Right hindlimb (tissue), 1 donor: ENCODE data around the gene GCKR.
A peak's percentile ranks its signal among the peaks of the same experiment; 100 is the strongest.

Experiments
- DNase-seq: peaks from one replicate; pipeline ENCODE4 v3.0.0-alpha.2; 2018

GCKR gene

GRCh38 chr2:27496357-27497287 lies at the start of gene GCKR:
Gene GCKR (plus strand): TSS chr2:27496839. CDS start chr2:27496905, 66 bp downstream.
- no peak for DNase-seq

DNA sequence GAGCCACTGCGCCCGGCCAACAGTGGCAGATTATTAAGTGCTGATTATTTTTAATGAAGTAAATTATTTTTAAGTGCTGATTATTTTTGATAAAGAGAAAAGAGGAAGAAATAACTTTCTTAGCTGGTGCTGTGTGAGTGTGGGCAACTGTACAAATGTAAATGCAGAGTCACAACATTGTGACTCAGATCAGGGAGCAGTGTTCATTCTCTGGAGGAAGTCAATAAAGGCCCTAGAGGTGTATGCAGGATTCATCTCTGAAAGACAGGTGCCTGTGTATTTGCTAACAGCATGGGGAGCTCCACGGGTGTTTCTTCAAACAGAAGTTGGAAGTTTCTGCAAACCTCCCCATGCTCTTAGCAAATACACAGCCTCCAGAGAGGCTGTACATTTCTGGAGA lies 48.3 kb upstream of the GCKR start:
- DNase-seq, result no peak

GRCh38 chr2:27451095-27451494 lies 45.5 kb upstream of the GCKR start:
- no peak for DNase-seq

DNA sequence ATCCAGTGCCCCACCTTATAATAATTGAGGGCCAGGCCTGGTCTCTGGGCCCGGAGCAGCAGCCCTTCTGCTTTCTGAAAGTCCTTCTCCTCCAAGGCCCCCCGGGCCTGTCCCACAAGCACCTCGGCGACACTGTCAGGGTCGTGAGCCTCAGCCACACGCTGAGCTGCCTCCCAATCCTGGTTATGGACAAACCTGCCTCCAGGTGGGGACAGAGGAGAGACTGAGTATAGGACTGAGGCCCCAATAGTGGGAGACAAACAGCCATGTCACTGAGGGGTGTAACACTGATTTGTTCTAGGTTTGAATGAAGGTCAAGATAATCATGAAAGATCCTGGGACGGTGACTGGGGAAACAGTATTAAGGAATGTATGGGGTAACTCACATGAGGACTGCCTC lies 42.7 kb upstream of the GCKR start:
- DNase-seq, result no peak

DNA sequence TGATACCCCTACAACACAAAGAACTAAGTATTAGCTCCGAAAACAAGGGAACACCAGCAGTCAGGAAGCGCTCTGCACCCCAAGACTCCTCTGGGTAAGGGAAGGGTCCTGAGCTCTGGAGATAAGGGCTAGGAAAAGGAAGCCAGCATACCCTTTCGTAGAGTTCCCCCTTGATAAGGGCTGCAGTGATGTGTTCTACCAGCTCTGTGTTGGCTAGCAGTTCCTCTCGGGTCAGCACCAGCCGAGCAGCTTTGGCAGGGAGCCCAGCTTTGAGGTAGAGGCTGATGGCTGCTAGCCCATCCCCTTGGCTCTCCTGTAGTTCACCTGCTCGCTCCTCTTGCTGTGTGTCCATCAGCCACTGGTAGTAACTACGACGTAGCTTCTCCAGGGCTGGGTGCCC lies 35.5 kb upstream of the GCKR start:
- DNase-seq, result no peak

GRCh38 chr2:27464443-27464842 lies 32.2 kb upstream of the GCKR start:
- no peak for DNase-seq

DNA sequence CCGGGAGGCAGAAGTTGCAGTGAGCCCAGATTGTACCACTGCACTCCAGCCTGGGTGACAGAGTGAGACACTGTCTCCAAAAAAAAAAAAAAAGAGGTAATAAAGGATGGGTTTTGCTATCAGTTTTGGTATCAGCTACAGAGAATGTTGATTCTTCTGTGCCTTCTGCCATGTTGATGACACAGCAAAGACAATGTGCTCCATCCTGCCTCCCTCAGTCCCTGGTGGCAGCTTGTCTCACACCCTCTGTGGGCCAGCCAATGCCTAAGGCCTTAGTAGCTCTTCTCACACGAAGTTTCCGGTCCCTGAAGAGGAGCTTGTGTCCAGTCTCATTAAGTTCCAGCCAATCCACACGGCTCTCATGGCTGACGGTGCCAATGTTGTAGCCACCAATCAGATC lies 24.7 kb upstream of the GCKR start:
- DNase-seq, result no peak

- DNase-seq, result no peak
These were observed 11.1 kb upstream of the GCKR start for GRCh38 chr2:27485496-27485895.

DNA sequence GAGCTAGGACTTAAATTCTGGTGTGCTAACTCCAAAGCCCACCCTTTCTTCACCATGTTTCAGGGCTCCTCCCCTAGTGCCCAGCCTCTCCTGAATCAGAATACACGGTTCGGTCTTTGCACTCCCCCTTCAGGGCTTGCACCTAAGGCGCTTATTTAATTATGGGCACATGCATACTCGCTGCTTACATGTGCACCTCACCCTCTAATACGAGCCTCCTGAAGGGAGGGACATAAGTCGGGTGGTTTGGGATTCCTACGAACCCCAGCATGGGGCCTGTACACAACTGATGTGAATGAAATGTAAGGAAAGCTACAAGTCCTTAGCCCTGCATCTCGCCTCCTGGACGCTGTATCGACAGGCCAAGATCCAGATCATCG lies 7.5 kb upstream of the GCKR start:
- no peak for DNase-seq

DNA sequence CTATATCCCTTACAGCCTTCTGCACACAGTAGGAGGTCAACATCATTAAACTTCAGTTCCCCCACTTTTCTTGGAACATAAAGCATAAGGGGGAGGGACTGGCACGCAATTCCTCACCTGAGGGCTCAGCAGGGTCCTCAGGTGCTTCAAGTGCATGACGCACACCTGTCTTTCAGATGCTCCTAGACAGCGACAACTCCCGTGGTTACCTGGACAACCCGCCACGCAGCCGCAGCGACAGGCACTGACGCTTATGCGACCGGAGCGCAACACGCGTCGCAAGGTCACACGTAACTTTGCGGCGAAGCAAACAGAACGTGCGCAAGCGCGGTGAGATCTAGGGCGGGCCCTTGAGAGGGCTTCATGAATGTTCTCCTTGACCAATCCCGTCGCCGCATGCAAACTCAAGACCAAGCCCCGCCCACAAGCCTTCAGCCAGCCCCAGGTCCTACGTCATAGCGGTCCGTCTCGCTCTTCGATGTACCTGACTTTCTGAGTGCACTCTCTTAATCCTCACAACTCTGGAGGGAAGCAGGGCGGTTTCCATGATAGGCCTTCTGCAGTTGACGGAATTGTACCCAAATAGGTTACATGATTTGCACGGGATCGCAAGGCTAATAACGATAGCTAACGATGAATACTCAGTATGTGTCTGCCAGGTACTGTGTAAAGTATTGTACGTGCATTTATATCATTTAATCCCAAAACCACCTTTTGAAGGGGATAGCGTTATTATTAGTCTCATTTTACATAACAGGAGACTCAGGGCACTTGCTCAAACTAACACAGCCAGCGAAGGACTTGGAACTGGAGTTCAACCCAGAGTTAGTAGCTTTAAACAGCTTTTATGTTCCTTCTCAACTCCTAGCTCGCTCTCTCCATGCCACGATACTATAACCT lies 6.9 kb upstream of the GCKR start, which contains the start of gene IFT172:
Gene IFT172 (minus strand): TSS at position 246 of the 900 bp plus-strand sequence. CDS start 90 bp downstream, at position 156.
- DNase-seq, result peak; percentile 98

DNA sequence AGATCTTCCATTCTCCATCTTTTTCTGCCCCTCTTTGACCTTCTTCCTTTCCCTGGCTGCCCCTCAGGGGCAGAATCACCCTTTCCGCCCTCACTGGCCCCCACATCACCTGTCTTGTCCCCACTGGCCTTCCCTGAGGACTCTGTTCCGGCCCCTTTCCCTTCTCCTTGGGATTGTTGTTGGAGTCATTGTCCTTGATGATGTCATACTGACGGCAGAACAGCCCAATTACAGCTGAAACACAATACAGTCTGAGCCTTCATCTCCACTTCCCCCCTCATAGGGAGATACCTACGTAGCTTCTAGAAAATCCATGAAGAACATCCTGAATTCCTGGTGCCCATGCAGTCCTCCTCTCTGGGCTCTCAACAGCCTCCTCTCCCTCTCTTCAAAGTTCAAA lies 4.1 kb upstream of the GCKR start:
- no peak for DNase-seq

DNA sequence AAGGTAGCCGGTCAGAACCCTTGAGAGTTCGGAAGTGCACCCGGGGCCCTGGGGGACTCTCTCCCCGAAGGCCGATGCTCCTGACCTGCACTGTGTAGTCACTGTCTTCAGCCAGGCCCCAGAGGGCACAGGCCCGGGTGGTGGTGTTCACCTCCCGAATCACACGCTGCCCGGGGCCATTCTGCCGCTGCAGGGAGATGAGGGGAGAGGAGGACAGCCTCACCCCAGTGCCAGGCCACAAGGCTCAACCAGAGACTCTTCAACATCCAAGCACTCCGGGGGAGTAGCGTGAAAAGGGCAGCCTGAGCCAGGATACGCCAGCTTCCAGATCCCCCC lies 2.7 kb upstream of the GCKR start:
- DNase-seq, result peak; percentile 26

- DNase-seq, result peak; percentile 31
These were observed 2.2 kb upstream of the GCKR start for GRCh38 chr2:27494284-27494943.

DNA sequence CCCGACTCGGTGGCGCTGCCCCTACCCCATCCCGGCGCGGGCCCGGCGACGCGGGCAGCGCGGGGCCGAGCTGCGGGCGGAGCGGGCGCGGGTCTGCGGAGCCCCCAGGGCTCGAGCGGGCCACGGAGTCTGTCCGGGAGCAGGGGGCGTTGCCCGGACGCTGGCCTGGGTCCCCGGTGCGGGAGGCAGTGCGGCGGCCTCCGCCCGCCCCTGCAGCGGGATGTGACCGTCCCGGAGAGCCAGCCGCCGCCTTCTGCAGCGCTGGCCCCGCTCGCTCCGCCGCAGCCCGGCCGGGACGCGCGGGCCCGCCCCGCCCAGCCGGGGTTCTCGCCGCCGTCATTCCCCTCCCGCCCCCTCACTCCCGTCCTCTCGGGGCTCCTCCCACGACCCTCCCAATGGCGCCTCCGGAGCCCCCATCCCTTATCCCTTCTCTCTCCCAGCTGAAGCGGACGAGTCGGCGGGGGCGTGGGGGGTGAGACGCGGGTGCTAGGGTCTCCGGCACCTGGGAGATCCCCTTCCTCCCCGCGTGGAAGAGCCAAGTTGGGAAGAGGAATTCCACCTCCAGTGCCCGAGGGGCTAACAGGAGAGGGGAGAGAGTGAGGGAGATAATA lies 1.6 kb upstream of the GCKR start, which contains the start of gene FNDC4:
Gene FNDC4 (minus strand): TSS at position 257 of the 611 bp plus-strand sequence. CDS start 521 bp downstream, outside the sequence.
- peak; percentile 65 for DNase-seq

DNA sequence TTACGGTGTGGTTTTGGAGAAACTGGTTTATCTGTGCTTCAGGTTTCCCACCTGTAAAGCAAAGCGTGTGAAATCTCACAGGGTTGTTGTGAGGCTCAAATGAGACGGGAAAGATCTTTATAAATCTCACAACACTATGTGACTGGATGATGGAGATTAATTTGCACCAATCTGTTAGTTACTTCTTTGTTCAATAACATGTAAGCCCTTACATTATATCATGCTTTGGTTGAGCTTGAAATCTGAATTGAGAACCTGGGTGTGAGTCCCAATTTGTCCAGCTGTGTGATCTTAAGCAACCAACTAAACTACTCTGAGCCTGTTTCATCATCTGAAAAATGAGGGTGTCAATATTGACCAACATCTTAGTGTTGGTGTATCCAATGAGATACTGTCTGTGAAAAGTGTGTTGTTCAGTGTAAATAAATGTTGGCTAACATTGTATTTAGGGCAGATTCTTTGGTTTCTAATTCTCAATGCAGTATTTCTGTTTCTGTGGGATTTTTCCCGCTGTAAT lies 741 bp upstream of the GCKR start:
- no peak for DNase-seq

DNA sequence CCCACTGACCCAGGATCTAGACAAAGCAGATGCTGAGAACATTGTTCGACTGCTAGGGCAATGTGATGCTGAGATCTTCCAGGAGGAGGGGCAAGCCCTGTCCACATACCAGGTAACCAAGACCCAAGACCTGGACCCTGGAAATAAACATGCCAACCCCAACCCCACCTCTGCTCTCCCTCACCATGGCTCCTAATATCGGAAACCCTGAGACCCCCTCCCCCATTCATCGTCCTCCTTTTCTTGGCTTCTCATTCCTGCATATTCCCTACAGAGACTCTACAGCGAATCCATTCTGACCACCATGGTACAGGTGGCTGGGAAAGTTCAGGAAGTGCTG lies 619 bp downstream of the GCKR start:
- no peak for DNase-seq

DNA sequence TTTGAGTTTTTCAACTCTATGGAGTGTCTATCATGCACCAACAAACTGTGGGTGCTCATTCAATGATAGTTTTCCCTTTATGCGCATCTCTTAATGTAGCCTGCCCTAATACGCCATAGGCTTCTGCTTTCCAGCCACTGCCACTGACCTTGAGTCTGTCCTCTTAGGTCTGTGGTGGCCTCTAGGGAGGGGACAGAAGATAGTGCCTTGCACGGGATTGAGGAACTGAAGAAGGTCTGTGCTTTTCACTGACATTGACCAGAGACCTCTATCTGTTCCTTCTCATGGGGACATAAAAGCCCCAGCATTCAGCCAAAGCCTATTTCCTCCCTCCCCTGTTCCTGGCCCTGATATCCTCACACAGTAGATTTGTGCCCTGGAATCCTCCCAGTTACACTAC lies 2.3 kb downstream of the GCKR start:
- DNase-seq, result no peak

DNA sequence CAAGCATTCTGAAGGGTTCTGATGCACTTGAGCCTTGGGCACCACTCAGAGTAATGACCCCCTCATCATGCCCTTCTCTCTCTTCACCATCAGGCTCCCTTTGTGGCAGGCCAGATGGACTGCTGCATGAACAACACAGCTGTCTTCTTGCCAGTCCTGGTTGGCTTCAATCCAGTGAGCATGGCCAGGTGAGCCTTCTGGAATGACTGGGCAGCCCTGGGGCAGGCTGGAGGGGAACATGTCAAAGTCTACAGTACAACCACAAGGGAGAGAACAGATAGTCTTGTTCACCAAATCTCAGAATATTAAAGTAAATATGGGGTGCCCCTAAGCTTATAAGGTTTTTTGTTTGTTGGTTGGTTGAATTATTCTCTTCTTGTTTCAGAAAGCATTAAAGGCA lies 4.4 kb downstream of the GCKR start:
- DNase-seq, result no peak

DNA sequence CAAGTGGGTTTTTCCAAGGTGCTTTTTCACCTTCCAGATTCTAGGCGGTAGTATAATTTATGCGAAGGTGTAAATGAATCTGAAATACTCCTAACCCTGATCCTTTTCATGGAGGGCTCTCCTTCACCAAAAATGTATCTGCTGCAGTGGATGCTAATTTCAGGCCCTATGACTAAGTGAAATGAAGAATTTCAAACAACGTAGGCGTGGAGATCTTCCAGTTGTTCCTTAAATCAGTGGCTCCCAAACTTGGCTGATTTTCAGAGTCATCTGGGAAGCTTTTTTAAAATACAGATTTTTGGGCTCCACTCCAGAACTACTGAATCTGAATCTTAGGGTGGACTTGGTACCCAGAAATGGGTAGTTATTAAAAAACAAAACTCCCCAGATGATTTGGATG lies 5.5 kb downstream of the GCKR start:
- DNase-seq, result no peak

GRCh38 chr2:27506587-27506986 lies 9.9 kb downstream of the GCKR start:
- no peak for DNase-seq

- no peak for DNase-seq
These were observed 10.7 kb downstream of the GCKR start for GRCh38 chr2:27507293-27507692.

DNA sequence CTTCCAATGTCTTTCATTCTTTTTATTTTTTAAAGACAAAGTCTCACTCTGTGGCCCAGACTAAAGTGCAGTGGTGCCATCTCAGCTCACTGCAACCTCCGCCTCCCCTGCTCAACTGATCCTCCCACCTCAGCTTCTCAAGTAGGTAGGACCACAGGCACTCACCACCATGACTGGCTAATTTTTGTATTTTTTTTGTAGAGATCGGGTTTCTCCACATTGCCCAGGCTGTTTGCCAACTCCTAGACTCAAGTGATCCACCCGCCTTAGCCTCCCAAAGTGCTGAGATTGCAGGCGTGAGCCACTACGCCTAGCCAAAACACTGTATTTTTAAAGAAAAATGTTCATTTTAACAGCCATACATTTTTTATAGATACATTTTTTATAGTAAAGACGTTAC lies 12.7 kb downstream of the GCKR start:
- DNase-seq, result no peak
